GM21717 (cell line): ENCODE data around the gene OR2T8.
A peak's percentile ranks its signal among the peaks of the same experiment; 100 is the strongest.

Source experiments
- ATAC-seq: cut with Tn5 transposase; IDR thresholded peaks from one replicate; pipeline ENCODE4 v1.9.1; 2021; ENCODE audit warnings: mild to moderate bottlenecking, moderate library complexity; ENCODE audit not compliant: unreplicated experiment

The OR2T8 gene

GRCh38 chr1:247953408-247953807, 33.4 kb downstream of the OR2T8 start:
- ATAC-seq, result no peak

- ATAC-seq, result no peak
Observed at GRCh38 chr1:247961791-247962190, 41.7 kb downstream of the OR2T8 start.

GRCh38 chr1:247962911-247963588, 43.0 kb downstream of the OR2T8 start:
- ATAC-seq, result no peak

DNA sequence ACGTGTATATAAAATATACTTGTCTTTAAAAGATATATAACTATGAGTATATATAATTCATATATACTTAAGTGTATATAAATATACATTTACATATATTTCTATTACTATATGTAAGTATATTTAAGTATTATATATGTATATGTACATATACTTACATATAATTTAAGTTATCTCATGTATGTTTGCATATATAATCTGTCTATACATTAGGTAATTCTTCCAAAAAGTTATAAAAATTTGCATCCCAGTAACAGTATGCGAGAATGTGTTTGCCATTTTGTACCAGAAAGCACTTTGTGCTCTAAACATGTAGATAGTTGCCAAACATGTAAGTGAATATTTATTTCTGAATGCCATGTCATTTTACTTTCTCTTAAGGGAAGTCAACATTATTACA, 44.9 kb downstream of the OR2T8 start, which contains the start of gene OR2AK2:
OR2AK2 (plus strand) TSS at position 301 of the 400 bp plus-strand sequence. CDS start 144 bp downstream, outside the sequence.
- no peak for ATAC-seq

GRCh38 chr1:247966532-247967204, 46.6 kb downstream of the OR2T8 start:
- peak; percentile 94 for ATAC-seq
